GM18511 (cell line): Measurements from ENCODE around the gene OR52E8.

ENCODE experiments used
- ATAC-seq: cut with Tn5 transposase; IDR thresholded peaks from one replicate; pipeline ENCODE4 v1.9.1; 2021; ENCODE audit warnings: mild to moderate bottlenecking, moderate library complexity; ENCODE audit not compliant: unreplicated experiment

OR52E8 gene

DNA sequence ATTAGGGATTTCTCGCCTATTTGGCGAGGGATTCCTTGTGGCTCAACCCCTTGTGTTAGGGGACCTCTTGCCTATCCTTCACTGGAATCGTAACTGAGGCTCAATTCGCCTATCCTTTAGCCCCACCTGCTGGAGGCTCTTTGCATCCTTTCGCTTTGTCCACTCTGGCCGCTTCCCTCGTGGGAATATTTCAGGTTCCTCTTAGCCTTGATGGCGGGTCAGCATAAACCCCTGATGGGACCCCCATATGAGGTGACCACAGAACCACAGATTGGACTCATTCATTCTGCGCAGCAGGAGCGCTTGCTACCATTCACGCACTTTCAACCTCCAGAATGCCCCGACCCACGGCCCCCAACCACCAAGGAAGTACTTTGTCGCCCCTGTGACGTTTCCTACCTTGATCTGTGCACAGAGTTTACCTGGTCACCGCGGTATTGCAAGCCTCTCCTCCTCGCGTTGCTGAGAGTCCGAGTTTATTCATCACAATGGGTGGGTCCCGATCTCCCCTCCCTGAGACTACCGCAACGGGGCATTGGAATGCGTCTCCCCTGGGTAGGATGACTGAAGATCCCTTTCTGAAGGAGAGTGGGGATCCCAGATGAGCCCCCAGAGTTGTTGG, 48.9 kb downstream of the OR52E8 start, which contains the start of gene OR52N2:
TSS of gene OR52N2 (plus strand) at position 425 of the 622 bp plus-strand sequence. CDS start 11,412 bp downstream, outside the sequence.
- ATAC-seq = peak; percentile 98

DNA sequence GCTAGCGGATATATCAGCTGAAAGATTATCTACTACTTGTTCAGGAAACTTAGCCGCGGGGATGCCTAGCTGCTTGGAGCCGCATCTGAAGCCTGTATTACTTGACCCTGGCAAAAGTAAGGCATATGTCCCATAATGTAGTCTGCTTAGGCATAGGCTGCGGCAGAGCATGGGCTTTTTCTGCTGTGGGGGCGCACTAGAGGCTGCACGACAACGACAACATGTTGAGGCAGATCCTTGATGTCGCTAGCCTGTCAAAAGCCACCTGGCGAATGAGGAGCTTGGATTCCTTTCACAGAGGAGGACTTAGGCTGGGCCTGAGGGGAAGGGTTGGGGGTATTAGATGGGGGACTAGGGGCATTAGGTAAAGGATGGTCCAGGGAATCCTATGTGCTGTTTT, 49.9 kb downstream of the OR52E8 start:
- no peak for ATAC-seq
